IMR-90 (cell line): ENCODE data around the gene AHI1. TPM values are rescaled to one million over a fixed set of nuclear protein-coding genes. Genes with fewer than 3 reads are reported as not detected.
A peak's percentile ranks its signal among the peaks of the same experiment; 100 is the strongest.

ENCODE experiments used
- ATAC-seq: fragments of 200-7000 bp; cut with Tn5 transposase; 2 replicates; pipeline ENCODE4 v1.9.1; 2020; ENCODE audit warnings: low read depth, mild to moderate bottlenecking, moderate library complexity
- BruUV-seq: library from RNA; stranded (reverse); fragments of 400-500 nt; replicated peaks from 2 replicates; lab custom pipeline; 2021; lab: Mats Ljungman, UMichigan
- CTCF ChIA-PET: fragments of 300-600 bp; formaldehyde crosslinking; extraction: SDS; loops from one replicate; lab custom pipeline; 2021; ENCODE audit warnings: antibody characterized with exemption; lab: Yijun Ruan, JAX
- POLR2A ChIA-PET: fragments of 300-600 bp; sonication (Branson Sonifier 250); formaldehyde crosslinking; loops from one replicate; lab custom pipeline; 2022; ENCODE audit warnings: antibody characterized with exemption; ENCODE audit not compliant: unreplicated experiment; lab: Charles Lee
- DNase-seq: peaks from one replicate; pipeline ENCODE4 v3.0.0; 2013
- H2AFZ ChIP-seq: replicated peaks from 2 replicates; pipeline ENCODE3; 2013; ENCODE audit warnings: low read length, mild to moderate bottlenecking; ENCODE audit not compliant: poor library complexity
- H2AK5ac ChIP-seq: 2 replicates; pipeline ENCODE4 v1.6.1; 2013; ENCODE audit warnings: low read depth, low read length, inconsistent platforms
- H2AK9ac ChIP-seq: replicated peaks from 2 replicates; pipeline ENCODE3; 2013; ENCODE audit warnings: mild to moderate bottlenecking, low read depth, low read length, moderate library complexity; ENCODE audit not compliant: poor library complexity
- H2BK120ac ChIP-seq: 2 replicates; pipeline ENCODE4 v1.6.1; 2013; ENCODE audit warnings: low read depth, low read length, inconsistent platforms
- H2BK15ac ChIP-seq: 3 replicates; pipeline ENCODE4 v1.6.1; 2013; ENCODE audit warnings: low read depth, low read length, inconsistent platforms
- H2BK20ac ChIP-seq: 2 replicates; pipeline ENCODE4 v1.6.1; 2013; ENCODE audit warnings: low read depth, mild to moderate bottlenecking, inconsistent platforms, low read length, moderate library complexity
- H2BK5ac ChIP-seq: 2 replicates; pipeline ENCODE4 v1.6.1; 2013; ENCODE audit warnings: mild to moderate bottlenecking, low read depth, low read length, inconsistent platforms; ENCODE audit not compliant: poor library complexity, severe bottlenecking
- H3K14ac ChIP-seq: replicated peaks from 2 replicates; pipeline ENCODE4 v1.6.1; 2013; ENCODE audit warnings: low read depth, low read length, inconsistent platforms
- H3K18ac ChIP-seq: 2 replicates; pipeline ENCODE4 v1.6.1; 2013; ENCODE audit warnings: low read depth, low read length, control low read depth
- H3K23ac ChIP-seq: 2 replicates; pipeline ENCODE4 v1.6.1; 2013; ENCODE audit warnings: low read depth, low read length, inconsistent platforms
- H3K27ac ChIP-seq: 2 replicates; pipeline ENCODE4 v1.5.1; 2013; ENCODE audit warnings: mild to moderate bottlenecking, control low read depth, low read length; ENCODE audit not compliant: insufficient read depth
- H3K27me3 ChIP-seq: 2 replicates; pipeline ENCODE4 v1.6.1; 2013; ENCODE audit warnings: low read length; ENCODE audit not compliant: control insufficient read depth, insufficient read depth
- H3K36me3 ChIP-seq: 2 replicates; pipeline ENCODE4 v1.6.1; 2013; ENCODE audit warnings: low read length, mixed read lengths; ENCODE audit not compliant: control insufficient read depth, insufficient read depth
- H3K4ac ChIP-seq: 2 replicates; pipeline ENCODE4 v1.6.1; 2013; ENCODE audit warnings: low read depth, low read length, inconsistent platforms
- H3K4me1 ChIP-seq: 2 replicates; pipeline ENCODE4 v1.6.1; 2013; ENCODE audit warnings: low read length, mixed read lengths; ENCODE audit not compliant: control insufficient read depth, insufficient read depth
- H3K4me2 ChIP-seq: 2 replicates; pipeline ENCODE4 v1.6.1; 2013; ENCODE audit warnings: low read depth, mild to moderate bottlenecking, control low read depth, low read length, moderate library complexity
- H3K4me3 ChIP-seq: 2 replicates; pipeline ENCODE4 v1.5.1; 2013; ENCODE audit warnings: low read depth, mild to moderate bottlenecking, control low read depth, low read length, moderate library complexity; ENCODE audit not compliant: insufficient read depth
- H3K56ac ChIP-seq: 2 replicates; pipeline ENCODE4 v1.6.1; 2013; ENCODE audit warnings: low read length, inconsistent platforms; ENCODE audit not compliant: insufficient read depth; ENCODE audit errors: extremely low read depth
- H3K79me1 ChIP-seq, 2 experiments: 2 replicates each; pipeline ENCODE4 v1.6.1; 2013; ENCODE audit warnings: low read length in 2 of 2, inconsistent platforms in 1 of 2, low read depth in 1 of 2
- H3K9ac ChIP-seq: 2 replicates; pipeline ENCODE4 v1.6.1; 2013; ENCODE audit warnings: low read depth, low read length, control low read depth
- H3K9me1 ChIP-seq: 2 replicates; pipeline ENCODE4 v1.6.1; 2013; ENCODE audit warnings: low read length, inconsistent platforms; ENCODE audit not compliant: insufficient read depth
- H3K9me3 ChIP-seq: 2 replicates; pipeline ENCODE4 v1.6.1; 2013; ENCODE audit warnings: low read length; ENCODE audit not compliant: control insufficient read depth, insufficient read depth
- H4K20me1 ChIP-seq: 2 replicates; pipeline ENCODE4 v1.6.1; 2013; ENCODE audit warnings: low read length, inconsistent platforms; ENCODE audit not compliant: insufficient read depth
- H4K5ac ChIP-seq: 2 replicates; pipeline ENCODE4 v1.6.1; 2013; ENCODE audit warnings: mild to moderate bottlenecking, low read depth, low read length, control low read depth
- H4K8ac ChIP-seq, 2 experiments: 2 replicates each; pipeline ENCODE4 v1.6.1; 2013; ENCODE audit warnings: low read depth in 2 of 2, low read length in 2 of 2, control low read depth in 1 of 2, inconsistent platforms in 1 of 2
- H4K91ac ChIP-seq: 2 replicates; pipeline ENCODE4 v1.6.1; 2013; ENCODE audit warnings: low read depth, low read length, inconsistent platforms; ENCODE audit not compliant: insufficient read depth
- CTCF ChIP-seq: conservative IDR thresholded peaks from 2 replicates; pipeline ENCODE4 v1.5.1; 2012; ENCODE audit warnings: mild to moderate bottlenecking, low read depth, low read length, improper control_type of control experiment
- ELK1 ChIP-seq: fragments of 150-350 bp; IDR thresholded peaks from 2 replicates; pipeline ENCODE4 v1.6.1; 2016; ENCODE audit warnings: low read depth, mild to moderate bottlenecking, low read length, moderate library complexity, borderline replicate concordance
- NFE2L2 ChIP-seq: fragments of 150-350 bp; IDR thresholded peaks from 2 replicates; pipeline ENCODE4 v1.6.1; 2016; ENCODE audit warnings: low read depth, mild to moderate bottlenecking, low read length
- RAD21 ChIP-seq: IDR thresholded peaks from 2 replicates; pipeline ENCODE4 v1.6.1; 2012; ENCODE audit warnings: low read length, improper control_type of control experiment
- SMC3 ChIP-seq: fragments of 150-350 bp; IDR thresholded peaks from 2 replicates; pipeline ENCODE4 v1.6.1; 2016; ENCODE audit warnings: low read depth, mild to moderate bottlenecking, antibody characterized with exemption, low read length, moderate library complexity
- WGBS, 2 experiments: methylation state at CpG; one replicate each; pipeline versions ENCODE4 v1.1.5 to v1.1.7; 2013; ENCODE audit warnings: missing lambda C conversion rate in 2 of 2; ENCODE audit not compliant: insufficient read length in 1 of 2; ENCODE audit errors: extremely low coverage in 2 of 2; 5-methylcytosine and 5-hydroxymethylcytosine counted together
- dilution Hi-C: fragments of 300-500 bp; cut with HindIII; formaldehyde crosslinking; loops from one replicate; pipeline ENCODE4 v1.14.3; 2018; ENCODE audit warnings: low sequenced_read_pairs; ENCODE audit not compliant: unreplicated experiment
- in situ Hi-C: fragments of 300-500 bp; cut with MboI; formaldehyde crosslinking; loops from 3 replicates; pipeline ENCODE4 v1.14.3; 2019; ENCODE audit warnings: low sequenced_read_pairs, inconsistent platforms, mixed read lengths
- intact Hi-C: fragments of 100-400 bp; cut with micrococcal nuclease; formaldehyde crosslinking; loops from 2 replicates; pipeline ENCODE4 v1.10.0; 2022
- polyA plus RNA-seq, 3 experiments: library from polyadenylated mRNA; depleted of rRNA; stranded (reverse); fragments of >200 nt; gene quantifications; 2 replicates each; pipeline ENCODE4 v1.2.3, GENCODE V29; 2012; ENCODE audit warnings: low replicate concordance in 1 of 3
- total RNA-seq: library from RNA; depleted of rRNA; stranded (reverse); fragments of >200 nt; gene quantifications from 2 replicates; pipeline ENCODE4 v1.2.3, GENCODE V29; 2012

AHI1 gene
- total and polyA plus RNA-seq, 2 of the 4 experiments (the other 2 are of a cell fraction) = 9.5 to 19.4 TPM

GRCh38 chr6:135423649-135424128, 73.9 kb downstream of the AHI1 start:
- H3K4me2 ChIP-seq = no peak overlapping the region
- H2BK120ac ChIP-seq = no peak overlapping the region
- no peak overlapping the region for H3K14ac ChIP-seq
- H3K9me1 ChIP-seq = no peaks in the 10 kb centered on the region
- H3K23ac ChIP-seq = no peak overlapping the region
- no peak overlapping the region for H3K4ac ChIP-seq
- H3K36me3 ChIP-seq = peaks cover 1% of the 10 kb centered on the region; the same call in 1 of the 2 replicates
- H3K4me3 ChIP-seq = no peak overlapping the region
- no peak overlapping the region for H2AK5ac ChIP-seq
- ChIA-PET POLR2A (no interaction called here), CTCF (interaction anchor here (0.6 to 1.3 kb wide), 3 partner anchors 14 to 382 kb away, joined by 4 read pairs; no protein-coding TSS in a partner anchor)
- dilution Hi-C loops (no loop called here), intact Hi-C loops (loop anchor here (1.0 to 10.0 kb wide), 3 partner anchors 241 to 1269 kb away; partner anchors contain the start of gene MYB), in situ Hi-C loops (loop anchor here (10.0 kb wide), 1 partner anchor 289 kb away; no protein-coding TSS in a partner anchor)
- no CpG with 5 or more reads among the region's 2 CpGs for WGBS, 2 experiments
- H2BK20ac ChIP-seq = no peak overlapping the region
- no peaks in the 10 kb centered on the region for H3K27me3 ChIP-seq
- 0 out of 2 replicates have a peak, but pooled peaks cover 2% of the 10 kb centered on the region for H3K4me1 ChIP-seq
- H3K9me3 ChIP-seq = no peaks in the 10 kb centered on the region
- no peak overlapping the region for H3K9ac ChIP-seq
- H2BK5ac ChIP-seq = no peak overlapping the region
- peak; percentile 89 for ATAC-seq
- H2BK15ac ChIP-seq = no peak overlapping the region
- no peak overlapping the region for H4K8ac ChIP-seq
- no peak overlapping the region for H4K5ac ChIP-seq
- H4K20me1 ChIP-seq = no peaks in the 10 kb centered on the region
- H3K18ac ChIP-seq = no peak overlapping the region
- H2AK9ac ChIP-seq = no peak overlapping the region
- no peak overlapping the region for H2AFZ ChIP-seq
- no peak overlapping the region for H4K91ac ChIP-seq
- no peak overlapping the region for H3K27ac ChIP-seq
- peak; percentile 59 for DNase-seq
- no peak overlapping the region for H3K56ac ChIP-seq
- TF ChIP-seq ELK1 = no peak
- peak; percentile 78 for TF ChIP-seq CTCF
- peak; percentile 80 for TF ChIP-seq RAD21
- TF ChIP-seq SMC3 = peak; percentile 70
- TF ChIP-seq NFE2L2 = no peak
- H3K79me1 ChIP-seq = no peaks in the 10 kb centered on the region
- no TSS peak for BruUV-seq
